ENCODE data around the gene RAP1GAP2.

Gene RAP1GAP2

DNA sequence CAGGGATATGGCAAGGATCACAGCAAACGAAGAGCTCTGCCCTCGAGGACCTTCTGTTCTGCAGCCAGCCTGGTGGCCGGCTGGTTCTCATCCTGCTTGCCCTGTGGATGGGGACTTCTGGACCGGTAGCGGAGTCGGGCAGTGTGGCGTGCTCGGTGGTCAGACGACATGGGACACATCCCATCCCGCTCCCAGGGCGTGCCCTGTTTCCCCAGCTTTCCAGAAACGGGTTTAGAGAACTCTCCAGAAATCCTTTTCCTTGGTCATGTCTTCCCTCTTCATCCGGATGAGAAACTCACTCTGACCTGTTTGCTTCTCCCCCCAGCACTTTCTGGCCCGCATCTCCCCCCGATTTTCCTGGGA, 151.3 kb downstream of the RAP1GAP2 start:
- DNase-seq (ENCODE audit: low spot score), result no peak

- no peak for DNase-seq (ENCODE audit: low spot score)
Measured at GRCh38 chr17:2947996-2948550, 151.8 kb downstream of the RAP1GAP2 start.

- no peak for DNase-seq (ENCODE audit: low spot score)
Measured at GRCh38 chr17:2948721-2949468, 152.7 kb downstream of the RAP1GAP2 start.

DNA sequence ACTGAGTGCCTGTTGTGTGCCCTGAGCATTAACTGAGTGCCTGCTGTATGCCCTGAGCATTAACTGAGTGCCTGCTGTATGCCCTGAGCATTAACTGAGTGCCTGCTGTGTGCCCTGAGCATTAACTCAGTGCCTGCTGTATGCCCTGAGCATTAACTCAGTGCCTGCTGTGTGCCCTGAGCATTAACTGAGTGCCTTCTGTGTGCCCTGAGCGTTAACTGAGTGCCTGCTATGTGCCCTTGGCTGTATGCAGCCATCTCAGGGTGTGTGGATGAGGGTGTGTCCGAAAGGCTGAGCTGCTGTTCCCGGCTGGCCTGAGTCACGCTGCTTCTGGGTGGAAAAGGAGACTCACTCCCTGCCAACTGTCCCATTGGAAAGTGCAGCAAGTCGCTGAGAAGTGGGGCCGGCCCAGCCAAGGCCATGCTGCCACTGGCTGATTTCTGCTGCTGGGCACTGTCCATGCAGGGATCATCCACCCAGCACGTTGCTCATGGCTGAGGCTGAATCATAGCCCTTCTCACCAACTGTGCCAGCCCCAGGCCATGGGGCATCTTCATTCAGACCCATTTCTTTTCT, 153.3 kb downstream of the RAP1GAP2 start:
- DNase-seq (ENCODE audit: low spot score), result peak; percentile 48

- no peak for DNase-seq (ENCODE audit: low spot score)
Measured at GRCh38 chr17:2950846-2951245, 154.6 kb downstream of the RAP1GAP2 start.

DNA sequence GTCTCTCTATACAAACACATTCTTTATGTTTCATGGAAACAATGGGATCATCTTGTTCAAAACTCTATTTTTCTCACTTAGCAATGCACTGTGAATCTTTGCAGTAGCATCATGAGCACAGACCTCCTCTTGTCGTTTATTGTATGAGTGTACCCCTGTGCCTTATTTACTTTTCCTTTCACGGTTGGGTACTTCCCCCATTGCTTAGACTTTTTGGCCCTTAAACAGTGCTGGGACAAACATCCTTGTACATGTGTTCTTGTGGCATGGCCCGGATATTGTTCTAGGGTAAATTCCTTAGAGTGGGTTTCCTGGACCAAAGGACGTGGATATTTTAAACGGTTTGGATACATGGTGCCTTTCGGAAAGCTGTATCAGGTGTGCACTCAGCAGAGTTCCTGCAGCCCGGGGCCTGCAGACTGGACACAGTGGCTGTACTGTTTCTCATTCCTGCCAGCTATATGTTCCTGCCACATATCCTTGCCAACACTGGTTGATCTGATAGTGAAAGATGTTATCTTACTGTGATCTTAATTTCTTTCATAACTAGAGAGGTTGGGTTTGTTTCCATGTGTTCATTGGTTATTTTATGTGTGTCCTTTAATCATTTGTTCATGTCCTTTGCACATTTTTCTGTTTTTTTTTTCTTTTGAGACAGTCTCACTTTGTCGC, 156.1 kb downstream of the RAP1GAP2 start:
- no peak for DNase-seq (ENCODE audit: low spot score)

DNA sequence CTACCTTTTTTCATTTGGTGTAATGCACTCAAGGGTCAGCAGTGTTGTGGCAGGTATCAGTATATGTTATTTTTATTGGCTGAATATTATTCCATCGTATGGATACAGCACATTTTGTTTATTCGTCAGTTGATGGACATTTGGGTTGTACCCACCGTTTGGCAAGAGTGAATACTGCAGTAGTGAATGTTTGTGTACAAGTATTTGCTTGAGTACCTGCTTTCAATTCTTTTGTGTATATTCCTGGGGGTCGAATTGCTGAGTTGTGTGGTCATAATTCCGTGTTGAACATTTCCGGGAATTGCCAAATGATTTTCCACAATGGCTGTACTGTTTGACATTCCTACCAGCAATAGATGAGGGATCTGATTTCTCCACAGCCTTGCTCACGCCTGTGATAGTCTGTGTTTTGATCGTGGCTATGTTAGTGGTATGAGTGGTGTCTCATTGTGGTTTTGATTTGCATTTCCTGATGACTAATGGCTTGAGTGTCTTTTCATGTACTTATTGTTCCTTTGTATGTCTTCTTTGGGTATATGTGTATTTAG, 158.7 kb downstream of the RAP1GAP2 start:
- DNase-seq (ENCODE audit: low spot score), result peak; percentile 36

GRCh38 chr17:2955931-2956582, 159.8 kb downstream of the RAP1GAP2 start:
- no peak for DNase-seq (ENCODE audit: low spot score)

DNA sequence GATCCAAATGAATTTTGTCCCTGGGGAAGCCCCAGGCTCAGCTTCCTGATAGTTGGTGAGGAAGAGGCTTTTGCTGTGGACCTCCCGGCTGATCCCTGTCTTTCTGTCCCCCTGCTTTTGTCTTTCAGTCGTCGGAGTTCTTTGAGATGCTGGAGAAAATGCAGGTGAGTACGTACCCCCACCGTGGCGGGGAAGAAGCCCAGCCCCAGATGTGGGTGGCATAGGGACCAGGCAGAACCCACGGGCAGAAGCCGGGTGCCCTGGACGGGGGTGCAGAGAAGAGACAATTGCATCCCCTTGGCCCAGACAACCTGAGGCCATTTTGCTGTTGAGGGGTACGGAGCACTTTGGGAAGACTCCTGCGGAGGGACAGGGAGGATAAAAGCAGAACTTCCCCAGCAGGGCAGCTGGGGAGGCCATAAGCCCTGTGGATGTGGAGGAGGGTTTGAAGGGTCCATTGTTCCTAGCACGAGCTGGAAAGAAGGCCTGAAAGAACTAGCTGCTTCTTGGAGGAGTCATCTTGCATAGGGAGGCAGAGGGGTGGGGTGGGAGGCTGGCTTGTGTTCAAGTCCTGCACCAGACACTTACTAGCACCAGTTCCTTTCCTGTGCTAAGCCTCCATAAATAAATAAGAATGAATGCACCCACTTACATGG, 161.5 kb downstream of the RAP1GAP2 start:
- DNase-seq (ENCODE audit: low spot score), result no peak

DNA sequence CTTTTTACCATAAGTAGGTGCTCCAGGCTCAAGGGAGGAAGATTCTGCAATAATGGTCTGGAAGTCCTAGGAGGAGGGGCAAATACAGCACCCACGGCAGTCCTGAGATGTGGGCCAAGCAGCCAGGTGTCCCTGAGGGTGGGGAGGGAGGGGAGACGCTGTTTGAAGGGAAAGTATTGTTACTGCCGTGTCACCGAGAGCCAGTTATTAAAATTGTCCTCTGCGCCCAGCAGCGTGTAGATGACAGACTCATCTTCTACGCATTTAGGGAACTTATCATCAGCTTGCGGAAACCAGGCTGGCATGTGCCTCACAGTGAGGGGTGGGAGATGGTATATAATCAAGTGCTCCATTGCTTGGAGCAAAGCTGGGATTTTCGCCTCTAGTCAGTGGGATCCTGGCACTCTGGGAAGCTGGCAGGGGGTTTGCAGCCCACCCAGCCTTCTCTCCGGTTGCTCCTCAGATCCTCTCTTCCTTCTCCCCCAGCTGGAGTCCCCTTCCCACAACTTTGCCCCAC, 162.5 kb downstream of the RAP1GAP2 start:
- no peak for DNase-seq (ENCODE audit: low spot score)

DNA sequence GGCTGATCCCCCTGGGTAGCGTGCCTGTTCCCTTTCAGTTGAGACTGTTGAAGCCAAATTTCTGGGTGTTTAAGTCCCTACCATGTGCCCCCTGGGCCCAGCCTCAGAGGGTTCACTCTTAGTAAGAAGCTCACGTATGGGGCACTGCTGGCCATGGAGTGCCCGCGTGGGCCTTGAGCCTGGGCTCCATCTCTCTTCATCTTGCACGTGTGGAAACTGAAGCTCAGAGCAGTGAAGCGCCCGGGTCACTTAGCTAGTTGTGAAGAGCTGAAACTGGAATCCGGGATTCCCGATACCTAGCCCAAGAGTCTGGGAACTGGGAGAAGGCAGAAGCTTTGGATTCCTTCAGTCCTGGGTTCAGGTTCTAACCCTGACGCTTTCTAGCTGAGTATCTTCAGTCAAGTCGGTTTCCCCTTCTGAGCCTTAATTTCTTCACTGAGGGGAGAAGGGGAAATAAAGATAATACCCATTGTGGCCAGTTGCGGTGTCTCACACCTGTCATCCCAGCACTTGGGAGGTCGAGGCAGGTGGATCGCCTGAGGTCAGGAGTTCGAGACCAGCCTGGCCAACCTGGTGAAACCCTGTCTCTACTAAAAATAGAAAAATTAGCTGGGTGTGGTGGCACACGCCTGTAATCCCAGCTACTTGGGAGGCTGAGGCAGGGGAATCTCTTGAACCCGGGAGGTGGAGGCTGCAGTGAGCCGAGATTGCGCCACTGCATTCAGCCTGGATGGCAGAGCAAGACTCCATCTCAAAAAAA, 163.3 kb downstream of the RAP1GAP2 start:
- DNase-seq (ENCODE audit: low spot score), result no peak

DNA sequence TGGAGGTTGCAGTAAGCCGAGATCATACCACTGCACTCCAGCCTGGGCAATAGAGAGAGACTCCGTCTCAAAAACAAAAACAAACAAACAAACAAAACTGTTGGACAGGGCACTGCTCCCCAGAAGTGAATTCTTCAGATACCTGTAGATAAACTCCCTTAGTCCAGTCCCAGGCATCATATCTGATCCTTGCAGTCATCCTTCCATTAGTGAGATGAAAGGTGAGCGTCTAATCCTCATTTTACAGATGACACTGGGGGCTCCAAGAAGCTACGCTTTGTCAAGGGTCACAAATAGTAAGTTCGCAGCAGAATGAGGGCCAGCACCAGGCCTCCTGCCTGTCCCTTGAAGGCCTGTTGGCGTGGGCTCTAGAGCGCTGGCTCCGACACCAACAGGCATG, 165.2 kb downstream of the RAP1GAP2 start:
- no peak for DNase-seq (ENCODE audit: low spot score)

DNA sequence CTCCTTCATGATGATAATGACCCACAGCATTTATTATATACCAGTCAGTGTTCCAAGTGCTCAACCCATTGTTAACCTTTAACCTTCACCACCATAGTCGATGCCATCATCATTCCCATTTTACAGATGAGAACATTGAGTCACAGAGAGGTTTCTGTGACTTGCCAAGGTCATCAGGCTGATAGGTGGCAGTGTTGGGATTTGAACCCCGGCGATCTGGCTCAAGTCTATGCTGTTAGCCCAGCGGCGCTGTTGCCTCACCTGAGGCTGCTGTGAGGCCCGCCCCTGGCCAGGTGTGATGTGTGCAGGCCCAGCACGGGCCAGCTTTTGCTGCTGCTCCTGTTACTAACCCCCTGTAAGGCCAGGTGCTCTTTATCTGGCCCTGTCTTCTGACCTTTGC, 166.0 kb downstream of the RAP1GAP2 start:
- DNase-seq (ENCODE audit: low spot score), result no peak

- no peak for DNase-seq (ENCODE audit: low spot score)
Measured at GRCh38 chr17:2962729-2963128, 166.5 kb downstream of the RAP1GAP2 start.

DNA sequence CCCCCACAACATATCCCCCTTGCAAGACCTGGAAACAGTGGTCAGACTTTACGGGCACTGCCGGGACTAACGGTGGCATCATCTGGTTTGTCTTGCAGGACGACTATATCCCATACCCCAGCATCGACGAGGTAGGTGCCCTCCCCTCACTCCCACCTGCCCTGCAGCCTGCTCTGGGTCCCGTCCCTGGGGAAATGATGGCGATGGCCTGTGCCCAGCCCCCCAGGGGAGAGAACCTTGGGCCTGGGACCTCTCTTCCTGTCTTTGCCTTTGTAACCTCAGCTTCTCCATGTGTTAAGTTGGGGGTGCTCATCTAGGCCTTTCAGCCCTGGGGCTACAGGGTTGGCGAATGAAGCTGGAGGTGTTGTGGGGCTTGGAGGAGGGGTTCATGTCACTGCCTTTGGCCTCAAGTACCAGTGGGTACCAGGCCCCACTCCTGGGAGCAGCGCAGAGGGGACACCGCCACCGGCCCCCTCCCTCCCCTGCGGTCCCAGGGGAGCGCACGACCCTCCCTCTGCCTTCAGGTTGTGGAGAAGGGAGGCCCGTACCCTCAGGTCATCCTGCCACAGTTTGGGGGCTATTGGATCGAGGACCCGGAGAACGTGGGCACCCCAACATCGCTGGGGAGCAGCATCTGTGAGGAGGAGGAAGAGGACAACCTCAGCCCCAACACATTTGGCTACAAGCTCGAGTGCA, 167.2 kb downstream of the RAP1GAP2 start:
- no peak for DNase-seq (ENCODE audit: low spot score)

GRCh38 chr17:2964028-2964356, 167.8 kb downstream of the RAP1GAP2 start:
- no peak for DNase-seq (ENCODE audit: low spot score)

GRCh38 chr17:2964370-2964769, 168.1 kb downstream of the RAP1GAP2 start:
- no peak for DNase-seq (ENCODE audit: low spot score)

DNA sequence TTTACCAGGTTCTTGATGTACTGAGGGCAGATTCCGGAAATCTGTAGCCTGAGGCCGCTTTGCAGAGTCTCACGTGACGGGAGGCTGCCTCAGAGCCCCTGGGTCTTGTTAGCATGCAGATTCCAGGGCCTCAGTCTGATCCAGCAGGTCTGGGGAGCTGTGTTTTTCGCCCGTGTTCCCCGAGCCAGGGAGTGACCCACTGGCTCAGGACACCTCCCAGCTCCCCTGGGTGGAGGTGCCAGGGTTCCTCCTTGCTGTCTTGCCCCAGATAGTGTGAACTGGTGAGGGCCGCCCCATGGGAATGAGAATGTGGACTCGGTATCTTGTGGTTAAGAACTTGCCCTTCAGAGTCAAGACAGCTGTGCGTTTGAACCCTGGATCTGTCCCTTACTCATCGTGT, 168.6 kb downstream of the RAP1GAP2 start:
- no peak for DNase-seq (ENCODE audit: low spot score)

DNA sequence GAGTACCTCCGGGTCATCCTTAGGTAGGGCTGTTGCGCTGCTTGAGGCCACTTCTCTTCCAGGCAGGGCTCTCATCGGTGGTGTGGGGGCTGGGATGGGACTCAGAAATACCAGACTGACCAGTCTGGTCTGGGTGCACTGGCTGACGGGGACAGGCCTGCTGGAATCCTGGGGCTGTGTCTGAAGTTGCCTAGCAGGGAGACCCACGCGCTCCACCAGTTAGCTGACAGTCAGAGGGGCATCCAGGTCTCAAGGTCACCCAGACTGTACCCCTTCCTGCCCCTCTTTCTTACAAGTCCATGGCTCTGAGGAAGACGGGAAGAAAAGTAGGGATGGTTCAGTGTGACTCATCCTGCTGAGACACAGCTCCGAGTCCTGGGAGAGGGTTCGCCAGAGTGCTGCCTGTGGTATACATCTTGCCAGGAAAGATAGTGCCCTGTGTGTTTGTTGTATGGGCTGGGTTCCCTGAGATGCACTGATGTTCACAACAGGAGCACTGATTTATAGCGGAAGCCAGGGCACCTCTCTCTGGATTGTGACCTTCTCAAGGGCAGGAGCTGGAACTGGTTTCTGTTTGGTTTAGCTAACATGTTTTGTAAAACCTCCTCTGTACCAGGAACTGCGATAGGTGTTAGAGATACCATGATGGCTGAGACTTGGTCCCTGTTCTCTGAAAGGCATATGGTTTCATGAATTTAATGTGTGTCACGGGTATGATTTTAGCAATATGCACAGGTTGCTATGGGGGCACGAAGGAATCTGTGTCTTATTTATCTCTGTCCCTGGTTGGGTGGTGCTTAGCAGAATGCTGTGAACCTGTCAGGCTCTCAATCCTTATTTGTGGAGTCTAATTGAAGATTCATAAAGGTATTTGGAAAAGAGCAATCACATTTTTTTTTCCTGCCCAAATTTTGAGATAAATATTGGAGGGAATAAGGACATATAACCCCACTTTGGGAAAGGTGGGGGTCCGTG, 169.7 kb downstream of the RAP1GAP2 start:
- DNase-seq (ENCODE audit: low spot score), result no peak
